22Rv1 (cell line): Measurements from ENCODE around the gene RASGRF1.

Source experiments
- ZFX ChIP-seq: fragments of 450-650 bp; IDR thresholded peaks from 2 replicates; pipeline ENCODE4 v1.6.1; 2017; ENCODE audit warnings: antibody characterized with exemption, borderline replicate concordance
- TF ChIP-seq, protein P1 (sequence below): fragments of 450-650 bp; IDR thresholded peaks from 2 replicates; pipeline ENCODE4 v1.5.1; 2017; ENCODE audit warnings: mild to moderate bottlenecking

- TF ChIP-seq, protein P1, sequence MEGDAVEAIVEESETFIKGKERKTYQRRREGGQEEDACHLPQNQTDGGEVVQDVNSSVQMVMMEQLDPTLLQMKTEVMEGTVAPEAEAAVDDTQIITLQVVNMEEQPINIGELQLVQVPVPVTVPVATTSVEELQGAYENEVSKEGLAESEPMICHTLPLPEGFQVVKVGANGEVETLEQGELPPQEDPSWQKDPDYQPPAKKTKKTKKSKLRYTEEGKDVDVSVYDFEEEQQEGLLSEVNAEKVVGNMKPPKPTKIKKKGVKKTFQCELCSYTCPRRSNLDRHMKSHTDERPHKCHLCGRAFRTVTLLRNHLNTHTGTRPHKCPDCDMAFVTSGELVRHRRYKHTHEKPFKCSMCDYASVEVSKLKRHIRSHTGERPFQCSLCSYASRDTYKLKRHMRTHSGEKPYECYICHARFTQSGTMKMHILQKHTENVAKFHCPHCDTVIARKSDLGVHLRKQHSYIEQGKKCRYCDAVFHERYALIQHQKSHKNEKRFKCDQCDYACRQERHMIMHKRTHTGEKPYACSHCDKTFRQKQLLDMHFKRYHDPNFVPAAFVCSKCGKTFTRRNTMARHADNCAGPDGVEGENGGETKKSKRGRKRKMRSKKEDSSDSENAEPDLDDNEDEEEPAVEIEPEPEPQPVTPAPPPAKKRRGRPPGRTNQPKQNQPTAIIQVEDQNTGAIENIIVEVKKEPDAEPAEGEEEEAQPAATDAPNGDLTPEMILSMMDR, result no peak
- TF ChIP-seq ZFX, result no peak
Observed at GRCh38 chr15:78976691-78977090, 113.9 kb downstream of the RASGRF1 start.
